Measurements from ENCODE around the gene THRB.

The THRB gene

DNA sequence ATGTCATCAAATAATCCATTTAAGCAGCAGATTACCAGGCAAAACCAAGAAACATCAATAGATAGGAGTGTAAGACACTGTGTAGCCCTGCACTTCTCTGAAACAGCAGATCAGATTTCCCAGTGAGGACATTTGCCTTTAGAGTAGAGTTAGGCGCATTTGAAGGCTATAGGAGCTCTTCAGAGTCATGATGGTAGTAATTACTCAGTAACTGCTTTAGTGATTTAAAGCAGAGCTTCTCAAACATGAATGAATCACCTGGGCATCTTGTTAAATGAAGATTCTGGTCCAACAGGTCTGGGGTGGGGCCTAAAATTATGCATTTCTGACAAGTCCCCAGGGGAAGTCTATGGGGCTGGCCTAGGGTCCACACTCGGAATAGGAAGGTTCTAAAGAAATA is 36.9 kb downstream of the THRB start:
- TF ChIP-seq, protein P1, sequence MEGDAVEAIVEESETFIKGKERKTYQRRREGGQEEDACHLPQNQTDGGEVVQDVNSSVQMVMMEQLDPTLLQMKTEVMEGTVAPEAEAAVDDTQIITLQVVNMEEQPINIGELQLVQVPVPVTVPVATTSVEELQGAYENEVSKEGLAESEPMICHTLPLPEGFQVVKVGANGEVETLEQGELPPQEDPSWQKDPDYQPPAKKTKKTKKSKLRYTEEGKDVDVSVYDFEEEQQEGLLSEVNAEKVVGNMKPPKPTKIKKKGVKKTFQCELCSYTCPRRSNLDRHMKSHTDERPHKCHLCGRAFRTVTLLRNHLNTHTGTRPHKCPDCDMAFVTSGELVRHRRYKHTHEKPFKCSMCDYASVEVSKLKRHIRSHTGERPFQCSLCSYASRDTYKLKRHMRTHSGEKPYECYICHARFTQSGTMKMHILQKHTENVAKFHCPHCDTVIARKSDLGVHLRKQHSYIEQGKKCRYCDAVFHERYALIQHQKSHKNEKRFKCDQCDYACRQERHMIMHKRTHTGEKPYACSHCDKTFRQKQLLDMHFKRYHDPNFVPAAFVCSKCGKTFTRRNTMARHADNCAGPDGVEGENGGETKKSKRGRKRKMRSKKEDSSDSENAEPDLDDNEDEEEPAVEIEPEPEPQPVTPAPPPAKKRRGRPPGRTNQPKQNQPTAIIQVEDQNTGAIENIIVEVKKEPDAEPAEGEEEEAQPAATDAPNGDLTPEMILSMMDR (IDR thresholded peaks at IDR 0.05) = no peak

DNA sequence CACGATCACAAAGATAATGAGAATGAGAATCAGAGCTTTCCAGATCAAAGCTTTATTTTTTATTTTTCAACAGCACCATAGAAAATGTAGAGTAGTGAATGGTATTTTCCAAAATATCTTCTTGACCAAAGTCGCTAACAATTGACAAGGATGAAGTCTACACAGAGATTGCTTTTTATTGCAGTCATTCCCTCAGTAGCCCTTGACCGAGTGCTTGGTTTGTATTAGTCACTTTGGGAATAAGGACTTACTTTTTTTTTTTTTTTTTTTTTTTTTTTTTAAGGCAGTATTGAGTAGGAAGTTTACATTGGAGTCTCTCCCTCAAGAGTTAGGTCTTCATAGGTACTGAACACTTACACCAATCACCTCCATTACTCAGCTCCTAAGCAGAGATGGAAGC is 39.8 kb downstream of the THRB start:
- TF ChIP-seq, protein P1 (IDR thresholded peaks at IDR 0.05) = no peak

- TF ChIP-seq, protein P1 (IDR thresholded peaks at IDR 0.05) = no peak
Observed at GRCh38 chr3:24454393-24454792, 40.3 kb downstream of the THRB start.

GRCh38 chr3:24451461-24452099 is 43.1 kb downstream of the THRB start:
- TF ChIP-seq, protein P1 (IDR thresholded peaks at IDR 0.05) = no peak

DNA sequence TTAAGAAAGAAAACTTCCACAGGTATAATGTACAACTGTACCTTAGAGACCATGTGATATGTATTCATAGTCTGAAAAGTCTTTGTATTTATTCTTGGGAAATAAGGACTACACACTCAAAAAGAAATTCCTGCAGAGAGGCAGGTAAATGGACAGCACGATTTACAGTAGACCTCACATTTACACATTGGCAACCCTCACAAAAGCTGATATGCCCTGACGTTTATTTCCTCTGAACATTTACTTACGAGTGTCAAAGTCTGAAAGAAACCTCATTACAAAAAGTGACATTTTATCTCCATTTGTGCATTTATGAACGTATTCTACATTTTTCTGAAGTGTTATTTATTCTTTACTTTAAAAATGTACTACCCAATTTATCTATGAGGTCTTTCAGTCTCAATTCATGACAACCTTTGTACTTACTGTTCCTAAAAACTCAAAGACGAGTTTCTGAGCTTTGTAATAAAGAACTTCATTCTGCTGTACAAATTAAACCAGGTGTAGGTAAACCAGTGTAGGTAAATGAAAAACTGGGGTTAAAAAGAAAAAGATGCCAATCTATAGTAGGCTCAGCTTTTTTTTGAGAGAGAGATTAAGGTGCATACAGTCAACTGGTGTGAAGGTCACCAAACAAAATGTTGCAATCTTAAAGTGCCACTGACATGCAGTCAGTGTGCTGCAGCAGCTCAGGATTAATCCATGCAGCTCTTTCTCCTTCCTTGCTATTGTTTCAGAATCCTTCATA is 44.3 kb downstream of the THRB start:
- TF ChIP-seq, protein P1 (IDR thresholded peaks at IDR 0.05) = no peak

- TF ChIP-seq, protein P1 (IDR thresholded peaks at IDR 0.05) = no peak
Observed at GRCh38 chr3:24447836-24448235, 46.8 kb downstream of the THRB start.

DNA sequence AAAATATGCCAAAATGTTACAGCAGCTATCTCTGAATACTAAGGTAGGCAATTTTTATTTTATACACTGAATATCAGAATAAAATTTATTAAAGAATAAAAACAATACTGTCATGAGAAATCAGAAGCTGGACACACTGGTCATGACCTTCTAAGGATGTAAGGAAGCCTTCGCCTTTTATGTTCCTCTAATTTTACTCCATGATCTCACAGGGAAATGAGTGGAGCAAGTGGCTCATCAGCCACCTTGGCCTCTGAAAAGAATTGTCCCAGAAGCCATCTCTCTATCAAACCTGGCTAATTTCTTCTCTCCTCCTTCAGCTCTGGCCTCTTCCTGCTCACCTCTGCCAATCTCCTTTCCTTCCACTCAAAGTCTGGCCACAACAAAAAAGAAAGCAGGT is 48.6 kb downstream of the THRB start:
- TF ChIP-seq, protein P1 (IDR thresholded peaks at IDR 0.05) = no peak

Measured in LNCAP (cell line).